ENCODE data around the gene CHRNB2. TPM values are rescaled to one million over a fixed set of nuclear protein-coding genes. Genes with fewer than 3 reads are reported as not detected.

Gene CHRNB2
- total RNA-seq, 1 donor: under 0.01 TPM

GRCh38 chr1:154572468-154573167 lies 5.0 kb downstream of the CHRNB2 start:
- Histone ChIP-seq H3K27ac (ENCODE audit: low read depth, low read length) (no peak overlapping the region), H4K20me1 (ENCODE audit: insufficient read depth, low read length) (peaks cover 4% of the 10 kb centered on the region), H3K4me2 (ENCODE audit: insufficient read depth, low read length) (no peak overlapping the region), H3K27me3 (ENCODE audit: insufficient read depth, low read length) (no peaks in the 10 kb centered on the region), H3K36me3 (ENCODE audit: insufficient read depth, low read length) (no peaks in the 10 kb centered on the region), H3K9me3 (ENCODE audit: low read depth, low read length) (no peaks in the 10 kb centered on the region), H3K79me2 (ENCODE audit: insufficient read depth, low read length) (no peaks in the 10 kb centered on the region), H2AFZ (ENCODE audit: low read length) (no peak overlapping the region), H3K4me1 (ENCODE audit: insufficient read depth, low read length) (no peaks in the 10 kb centered on the region), H3K4me3 (ENCODE audit: insufficient read depth, low read length) (no peak overlapping the region)
- DNase-seq (ENCODE audit: insufficient read length, low spot score, missing footprints): no peak
- TF ChIP-seq CTCF (IDR thresholded peaks at IDR 0.05; ENCODE audit: extremely low read depth, low read depth, low read length): no peak

- Histone ChIP-seq H4K20me1 (ENCODE audit: insufficient read depth, low read length) (peaks cover 4% of the 10 kb centered on the region), H3K4me2 (ENCODE audit: insufficient read depth, low read length) (no peak overlapping the region), H3K36me3 (ENCODE audit: insufficient read depth, low read length) (peaks cover 2% of the 10 kb centered on the region), H3K4me3 (ENCODE audit: insufficient read depth, low read length) (no peak overlapping the region), H3K79me2 (ENCODE audit: insufficient read depth, low read length) (no peaks in the 10 kb centered on the region), H3K27ac (ENCODE audit: low read depth, low read length) (no peak overlapping the region), H2AFZ (ENCODE audit: low read length) (no peak overlapping the region), H3K4me1 (ENCODE audit: insufficient read depth, low read length) (no peaks in the 10 kb centered on the region), H3K27me3 (ENCODE audit: insufficient read depth, low read length) (no peaks in the 10 kb centered on the region), H3K9me3 (ENCODE audit: low read depth, low read length) (no peaks in the 10 kb centered on the region)
- DNase-seq (ENCODE audit: insufficient read length, low spot score, missing footprints): no peak
- no peak for TF ChIP-seq CTCF (IDR thresholded peaks at IDR 0.05; ENCODE audit: extremely low read depth, low read depth, low read length)
Observed at GRCh38 chr1:154573168-154573510, 5.6 kb downstream of the CHRNB2 start.

- TF ChIP-seq CTCF (IDR thresholded peaks at IDR 0.05; ENCODE audit: extremely low read depth, low read depth, low read length): no peak
- H3K9me3 ChIP-seq (ENCODE audit: low read depth, low read length): no peaks in the 10 kb centered on the region
- peaks cover 6% of the 10 kb centered on the region for H4K20me1 ChIP-seq (ENCODE audit: insufficient read depth, low read length)
- H3K27ac ChIP-seq (ENCODE audit: low read depth, low read length): no peak overlapping the region
- DNase-seq (ENCODE audit: insufficient read length, low spot score, missing footprints): peak; percentile 88
- no peaks in the 10 kb centered on the region for H3K79me2 ChIP-seq (ENCODE audit: insufficient read depth, low read length)
- H3K36me3 ChIP-seq (ENCODE audit: insufficient read depth, low read length): peaks cover 17% of the 10 kb centered on the region
- H3K4me2 ChIP-seq (ENCODE audit: insufficient read depth, low read length): no peak overlapping the region
- H3K4me1 ChIP-seq (ENCODE audit: insufficient read depth, low read length): no peaks in the 10 kb centered on the region
- no peak overlapping the region for H2AFZ ChIP-seq (ENCODE audit: low read length)
- H3K4me3 ChIP-seq (ENCODE audit: insufficient read depth, low read length): no peak overlapping the region
- H3K27me3 ChIP-seq (ENCODE audit: insufficient read depth, low read length): no peaks in the 10 kb centered on the region
Observed at GRCh38 chr1:154574716-154575115, 7.1 kb downstream of the CHRNB2 start.

GRCh38 chr1:154575147-154575927 lies 7.8 kb downstream of the CHRNB2 start:
- Histone ChIP-seq H3K79me2 (ENCODE audit: insufficient read depth, low read length) (no peaks in the 10 kb centered on the region), H3K4me1 (ENCODE audit: insufficient read depth, low read length) (no peaks in the 10 kb centered on the region), H3K4me3 (ENCODE audit: insufficient read depth, low read length) (no peak overlapping the region), H3K27ac (ENCODE audit: low read depth, low read length) (no peak overlapping the region), H3K27me3 (ENCODE audit: insufficient read depth, low read length) (no peaks in the 10 kb centered on the region), H3K36me3 (ENCODE audit: insufficient read depth, low read length) (peaks cover 22% of the 10 kb centered on the region), H3K4me2 (ENCODE audit: insufficient read depth, low read length) (no peak overlapping the region), H2AFZ (ENCODE audit: low read length) (no peak overlapping the region), H4K20me1 (ENCODE audit: insufficient read depth, low read length) (peaks cover 8% of the 10 kb centered on the region), H3K9me3 (ENCODE audit: low read depth, low read length) (no peaks in the 10 kb centered on the region)
- DNase-seq (ENCODE audit: insufficient read length, low spot score, missing footprints): no peak
- no peak for TF ChIP-seq CTCF (IDR thresholded peaks at IDR 0.05; ENCODE audit: extremely low read depth, low read depth, low read length)

Data from osteoblast (primary cell).